Neural crest cell (in vitro differentiated cells): ENCODE measurements around the gene UBXN6. TPM values are rescaled to one million over a fixed set of nuclear protein-coding genes. Genes with fewer than 3 reads are reported as not detected.

ENCODE experiments used
- DNase-seq: peaks from one replicate; pipeline ENCODE4 v3.0.0; 2021; ENCODE audit warnings: low read depth, mixed read lengths, low spot score
- H3K27ac Mint-ChIP-seq: one replicate; pipeline ENCODE4 v1.8.0; 2021; ENCODE audit warnings: mild to moderate bottlenecking, mixed read lengths; ENCODE audit not compliant: unreplicated experiment
- H3K27me3 Mint-ChIP-seq: 2 replicates; pipeline ENCODE4 v1.8.0; 2021; ENCODE audit warnings: low read depth, mild to moderate bottlenecking, mixed read lengths
- H3K36me3 Mint-ChIP-seq: 2 replicates; pipeline ENCODE4 v1.8.0; 2021; ENCODE audit warnings: low read depth, mild to moderate bottlenecking, mixed read lengths
- H3K4me1 Mint-ChIP-seq: 2 replicates; pipeline ENCODE4 v1.8.0; 2021; ENCODE audit warnings: mixed read lengths
- H3K4me3 Mint-ChIP-seq: one replicate; pipeline ENCODE4 v1.8.0; 2021; ENCODE audit warnings: mild to moderate bottlenecking, mixed read lengths
- H3K9me3 Mint-ChIP-seq: 2 replicates; pipeline ENCODE4 v1.8.0; 2021; ENCODE audit warnings: mixed read lengths
- CTCF ChIP-seq: fragments of 200-600 bp; sonication (generic); conservative IDR thresholded peaks from 2 replicates; pipeline ENCODE4 v1.5.0; 2021; ENCODE audit warnings: antibody characterized with exemption, mild to moderate bottlenecking
- total RNA-seq: library from RNA; stranded (reverse); gene quantifications from 2 replicates; pipeline ENCODE4 v1.2.1, GENCODE V29; 2021

Gene UBXN6
- total RNA-seq, 1 donor from 2014 or later: 40.9 TPM

- TF ChIP-seq CTCF: no peak
- peaks cover 11% of the 10 kb centered on the region for H3K36me3 Mint-ChIP-seq
- DNase-seq: no peak
- H3K9me3 Mint-ChIP-seq: no peaks in the 10 kb centered on the region
- peaks cover 5% of the 10 kb centered on the region for H3K27me3 Mint-ChIP-seq
- H3K27ac Mint-ChIP-seq: no peak overlapping the region
- no peak overlapping the region for H3K4me3 Mint-ChIP-seq
- no peaks in the 10 kb centered on the region for H3K4me1 Mint-ChIP-seq
Measured at GRCh38 chr19:4439243-4439642, 18.4 kb downstream of the UBXN6 start.

GRCh38 chr19:4437103-4437502, 20.5 kb downstream of the UBXN6 start:
- Mint-ChIP-seq H3K4me1 (no peaks in the 10 kb centered on the region), H3K36me3 (peaks cover 8% of the 10 kb centered on the region), H3K9me3 (no peaks in the 10 kb centered on the region), H3K27me3 (peaks cover 2% of the 10 kb centered on the region), H3K4me3 (no peak overlapping the region), H3K27ac (no peak overlapping the region)
- TF ChIP-seq CTCF: no peak
- no peak for DNase-seq

GRCh38 chr19:4436231-4436630, 21.4 kb downstream of the UBXN6 start:
- no peak for TF ChIP-seq CTCF
- Mint-ChIP-seq H3K4me1 (no peaks in the 10 kb centered on the region), H3K36me3 (peaks cover 11% of the 10 kb centered on the region), H3K27me3 (no peaks in the 10 kb centered on the region), H3K4me3 (no peak overlapping the region), H3K9me3 (no peaks in the 10 kb centered on the region), H3K27ac (no peak overlapping the region)
- no peak for DNase-seq

GRCh38 chr19:4434391-4434790, 23.2 kb downstream of the UBXN6 start:
- peak overlapping the region; percentile 37 for H3K27ac Mint-ChIP-seq
- H3K36me3 Mint-ChIP-seq: peaks cover 14% of the 10 kb centered on the region
- no peaks in the 10 kb centered on the region for H3K9me3 Mint-ChIP-seq
- H3K4me3 Mint-ChIP-seq: no peak overlapping the region
- no peak for DNase-seq
- TF ChIP-seq CTCF: no peak
- H3K4me1 Mint-ChIP-seq: no peaks in the 10 kb centered on the region
- H3K27me3 Mint-ChIP-seq: no peaks in the 10 kb centered on the region

GRCh38 chr19:4432918-4433506, 24.6 kb downstream of the UBXN6 start:
- H3K36me3 Mint-ChIP-seq: peaks cover 15% of the 10 kb centered on the region
- H3K9me3 Mint-ChIP-seq: no peaks in the 10 kb centered on the region
- H3K27me3 Mint-ChIP-seq: no peaks in the 10 kb centered on the region
- no peak for TF ChIP-seq CTCF
- DNase-seq: no peak
- no peak overlapping the region for H3K4me3 Mint-ChIP-seq
- no peaks in the 10 kb centered on the region for H3K4me1 Mint-ChIP-seq
- no peak overlapping the region for H3K27ac Mint-ChIP-seq
